Neural cell (in vitro differentiated cells): Measurements from ENCODE around the gene CSK. TPM values are rescaled to one million over a fixed set of nuclear protein-coding genes. Genes with fewer than 3 reads are reported as not detected.
A peak's percentile ranks its signal among the peaks of the same experiment; 100 is the strongest.

ENCODE experiments used
- H2AFZ ChIP-seq: fragments of 200-600, 300-800 bp; sonication (generic), shearing (Covaris generic); 2 replicates; pipeline ENCODE4 v1.6.0; 2014; ENCODE audit warnings: low read depth, mild to moderate bottlenecking, antibody characterized with exemption, low read length, moderate library complexity
- H3F3A ChIP-seq: fragments of 200-600 bp; shearing (Covaris generic); 2 replicates; pipeline ENCODE4 v1.6.1; 2016; ENCODE audit warnings: mild to moderate bottlenecking, moderate library complexity, mixed read lengths, antibody characterized with exemption, low read length; ENCODE audit not compliant: insufficient read depth, poor library complexity, severe bottlenecking
- H3K27ac ChIP-seq: fragments of 200-600, 300-800 bp; sonication (generic), shearing (Covaris generic); 2 replicates; pipeline ENCODE4 v1.5.1; 2014; ENCODE audit warnings: mild to moderate bottlenecking, low read length, moderate library complexity
- H3K27me3 ChIP-seq: fragments of 300-800, 200-600 bp; sonication (generic), shearing (Covaris generic); 2 replicates; pipeline ENCODE4 v1.6.0; 2014; ENCODE audit warnings: mild to moderate bottlenecking, low read depth, low read length, moderate library complexity; ENCODE audit not compliant: insufficient read depth
- H3K36me3 ChIP-seq: fragments of 300-800, 200-600 bp; sonication (generic), shearing (Covaris generic); 2 replicates; pipeline ENCODE4 v1.5.1; 2014; ENCODE audit warnings: mild to moderate bottlenecking, antibody characterized with exemption, low read length, moderate library complexity; ENCODE audit not compliant: insufficient read depth
- H3K4me2 ChIP-seq: fragments of 300-800, 200-600 bp; sonication (generic), shearing (Covaris generic); 2 replicates; pipeline ENCODE4 v1.6.0; 2014; ENCODE audit warnings: mild to moderate bottlenecking, low read length
- H3K4me3 ChIP-seq: fragments of 300-800, 200-600 bp; sonication (generic), shearing (Covaris generic); 2 replicates; pipeline ENCODE4 v1.5.1; 2014; ENCODE audit warnings: mild to moderate bottlenecking, low read length, moderate library complexity
- H3K79me2 ChIP-seq: fragments of 200-600 bp; shearing (Covaris generic); replicated peaks from 2 replicates; pipeline ENCODE4 v1.6.0; 2014; ENCODE audit warnings: mild to moderate bottlenecking, low read length, moderate library complexity; ENCODE audit not compliant: insufficient read depth
- H3K9ac ChIP-seq: fragments of 300-800, 200-600 bp; sonication (generic), shearing (Covaris generic); 2 replicates; pipeline ENCODE4 v1.6.1; 2016; ENCODE audit warnings: mild to moderate bottlenecking, low read length, mixed read lengths
- H3K9me2 ChIP-seq: fragments of 200-600 bp; shearing (Covaris generic); 2 replicates; pipeline ENCODE4 v1.6.1; 2016; ENCODE audit warnings: mild to moderate bottlenecking, low read length, mixed read lengths; ENCODE audit not compliant: insufficient read depth
- H3K9me3 ChIP-seq: fragments of 200-600, 300-800 bp; sonication (generic), shearing (Covaris generic); 2 replicates; pipeline ENCODE4 v1.6.1; 2016; ENCODE audit warnings: mild to moderate bottlenecking, mixed run types, low read length, moderate library complexity, mixed read lengths
- H4K20me1 ChIP-seq: fragments of 200-600 bp; shearing (Covaris generic); 2 replicates; pipeline ENCODE4 v1.6.1; 2016; ENCODE audit warnings: mild to moderate bottlenecking, mixed run types; ENCODE audit not compliant: insufficient read depth
- EP300 ChIP-seq: fragments of 450-650 bp; conservative IDR thresholded peaks from 2 replicates; pipeline ENCODE4 v1.6.1; 2014; ENCODE audit warnings: antibody characterized with exemption, mild to moderate bottlenecking, moderate library complexity; ENCODE audit not compliant: poor library complexity, severe bottlenecking
- EZH2 ChIP-seq: fragments of 200-600, 300-800 bp; shearing (Covaris generic), sonication (generic); IDR thresholded peaks from 2 replicates; pipeline ENCODE4 v1.6.1; 2014; ENCODE audit warnings: antibody characterized with exemption, low read length, borderline replicate concordance, mild to moderate bottlenecking; ENCODE audit not compliant: insufficient read depth, poor library complexity, severe bottlenecking
- MXI1 ChIP-seq: fragments of 450-650 bp; conservative IDR thresholded peaks from 2 replicates; pipeline ENCODE4 v1.6.1; 2014; ENCODE audit warnings: antibody characterized with exemption, mild to moderate bottlenecking; ENCODE audit not compliant: poor library complexity, severe bottlenecking
- POLR2AphosphoS5 ChIP-seq: IDR thresholded peaks from 2 replicates; pipeline ENCODE4 v1.6.1; 2012
- RAD21 ChIP-seq: fragments of 450-650 bp; conservative IDR thresholded peaks from 2 replicates; pipeline ENCODE4 v1.6.1; 2014; ENCODE audit warnings: antibody characterized with exemption, mild to moderate bottlenecking, moderate library complexity
- SMC3 ChIP-seq: fragments of 450-650 bp; conservative IDR thresholded peaks from 2 replicates; pipeline ENCODE4 v1.6.1; 2014; ENCODE audit warnings: antibody characterized with exemption, mild to moderate bottlenecking, moderate library complexity; ENCODE audit not compliant: poor library complexity
- TAF1 ChIP-seq: IDR thresholded peaks from 2 replicates; pipeline ENCODE4 v1.6.1; 2012; ENCODE audit warnings: low read depth
- polyA plus RNA-seq: library from polyadenylated mRNA; depleted of rRNA; stranded (reverse); fragments of >200 nt; gene quantifications from 2 replicates; pipeline ENCODE4 v1.2.3, GENCODE V29; 2014
- TF ChIP-seq, protein P1 (sequence below): fragments of 450-650 bp; IDR thresholded peaks from 2 replicates; pipeline ENCODE4 v1.5.1; 2014; ENCODE audit warnings: antibody characterized with exemption, mild to moderate bottlenecking, moderate library complexity; ENCODE audit not compliant: poor library complexity, severe bottlenecking
- TF ChIP-seq, protein P2 (sequence below): IDR thresholded peaks from 2 replicates; pipeline ENCODE4 v1.6.1; 2012; ENCODE audit warnings: borderline replicate concordance

CSK gene
- polyA plus RNA-seq, 1 donor from 2014 or later = 45.5 TPM

DNA sequence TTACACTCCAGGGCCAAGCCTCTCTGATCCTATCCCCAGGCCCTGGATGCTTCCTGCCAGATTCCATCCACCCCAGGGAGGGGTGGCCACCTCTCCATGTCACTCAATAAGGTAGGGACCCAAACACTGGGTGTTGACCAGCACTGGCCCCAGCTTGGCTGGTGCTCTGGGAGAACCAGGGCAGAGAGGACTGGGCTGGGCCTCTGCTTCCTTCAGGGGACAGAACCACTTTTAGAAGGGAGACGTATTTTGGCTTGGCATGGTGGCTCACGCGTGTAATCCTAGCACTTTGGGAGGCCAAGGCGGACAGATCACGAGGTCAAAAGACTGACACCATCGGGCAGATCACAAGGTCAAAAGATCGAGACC lies 39.9 kb downstream of the CSK start:
- no peaks in the 10 kb centered on the region for H4K20me1 ChIP-seq
- H3K4me2 ChIP-seq = no peak overlapping the region
- peaks cover 27% of the 10 kb centered on the region for H3K27me3 ChIP-seq
- no peak overlapping the region for H3K27ac ChIP-seq
- H3K9ac ChIP-seq = peak overlapping the region; percentile 35
- H2AFZ ChIP-seq = no peak overlapping the region
- H3F3A ChIP-seq = no peaks in the 10 kb centered on the region
- no peaks in the 10 kb centered on the region for H3K9me2 ChIP-seq
- peak overlapping the region; percentile 3 for H3K4me3 ChIP-seq
- no peaks in the 10 kb centered on the region for H3K9me3 ChIP-seq
- H3K79me2 ChIP-seq = no peaks in the 10 kb centered on the region
- no peak for TF ChIP-seq TAF1
- TF ChIP-seq EP300 = no peak
- no peak for TF ChIP-seq RAD21
- no peak for TF ChIP-seq POLR2AphosphoS5
- TF ChIP-seq, protein P1, sequence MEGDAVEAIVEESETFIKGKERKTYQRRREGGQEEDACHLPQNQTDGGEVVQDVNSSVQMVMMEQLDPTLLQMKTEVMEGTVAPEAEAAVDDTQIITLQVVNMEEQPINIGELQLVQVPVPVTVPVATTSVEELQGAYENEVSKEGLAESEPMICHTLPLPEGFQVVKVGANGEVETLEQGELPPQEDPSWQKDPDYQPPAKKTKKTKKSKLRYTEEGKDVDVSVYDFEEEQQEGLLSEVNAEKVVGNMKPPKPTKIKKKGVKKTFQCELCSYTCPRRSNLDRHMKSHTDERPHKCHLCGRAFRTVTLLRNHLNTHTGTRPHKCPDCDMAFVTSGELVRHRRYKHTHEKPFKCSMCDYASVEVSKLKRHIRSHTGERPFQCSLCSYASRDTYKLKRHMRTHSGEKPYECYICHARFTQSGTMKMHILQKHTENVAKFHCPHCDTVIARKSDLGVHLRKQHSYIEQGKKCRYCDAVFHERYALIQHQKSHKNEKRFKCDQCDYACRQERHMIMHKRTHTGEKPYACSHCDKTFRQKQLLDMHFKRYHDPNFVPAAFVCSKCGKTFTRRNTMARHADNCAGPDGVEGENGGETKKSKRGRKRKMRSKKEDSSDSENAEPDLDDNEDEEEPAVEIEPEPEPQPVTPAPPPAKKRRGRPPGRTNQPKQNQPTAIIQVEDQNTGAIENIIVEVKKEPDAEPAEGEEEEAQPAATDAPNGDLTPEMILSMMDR = no peak
- TF ChIP-seq SMC3 = no peak
- TF ChIP-seq MXI1 = no peak
- H3K36me3 ChIP-seq = no peaks in the 10 kb centered on the region

DNA sequence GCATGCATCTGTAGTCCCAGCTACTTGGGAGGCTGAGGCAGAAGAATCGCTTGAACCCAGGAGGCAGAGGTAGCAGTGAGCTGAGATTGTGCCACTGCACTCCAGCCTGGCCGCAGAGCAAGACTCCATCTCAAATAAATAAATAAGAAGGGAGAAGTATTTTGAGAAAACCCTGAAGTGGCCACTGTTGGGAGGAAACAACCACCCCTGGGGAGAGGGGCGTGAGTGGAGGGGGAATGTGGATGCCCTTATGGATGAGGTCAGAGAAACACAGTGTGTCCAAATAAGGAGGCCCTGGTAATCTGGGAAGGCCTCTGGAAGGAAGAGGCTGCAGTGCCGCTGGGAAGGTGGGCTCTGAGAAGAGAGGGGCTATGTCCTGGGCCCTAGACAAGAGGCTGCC lies 40.4 kb downstream of the CSK start:
- no peak overlapping the region for H3K9ac ChIP-seq
- no peaks in the 10 kb centered on the region for H3K36me3 ChIP-seq
- H3K9me2 ChIP-seq = no peaks in the 10 kb centered on the region
- no peak overlapping the region for H3K4me2 ChIP-seq
- peaks cover 32% of the 10 kb centered on the region for H3K27me3 ChIP-seq
- no peak overlapping the region for H3K27ac ChIP-seq
- H3F3A ChIP-seq = no peaks in the 10 kb centered on the region
- H2AFZ ChIP-seq = no peak overlapping the region
- H3K79me2 ChIP-seq = no peaks in the 10 kb centered on the region
- TF ChIP-seq POLR2AphosphoS5 = no peak
- TF ChIP-seq, protein P1 = no peak
- TF ChIP-seq TAF1 = no peak
- no peak for TF ChIP-seq RAD21
- TF ChIP-seq MXI1 = no peak
- TF ChIP-seq, protein P2, sequence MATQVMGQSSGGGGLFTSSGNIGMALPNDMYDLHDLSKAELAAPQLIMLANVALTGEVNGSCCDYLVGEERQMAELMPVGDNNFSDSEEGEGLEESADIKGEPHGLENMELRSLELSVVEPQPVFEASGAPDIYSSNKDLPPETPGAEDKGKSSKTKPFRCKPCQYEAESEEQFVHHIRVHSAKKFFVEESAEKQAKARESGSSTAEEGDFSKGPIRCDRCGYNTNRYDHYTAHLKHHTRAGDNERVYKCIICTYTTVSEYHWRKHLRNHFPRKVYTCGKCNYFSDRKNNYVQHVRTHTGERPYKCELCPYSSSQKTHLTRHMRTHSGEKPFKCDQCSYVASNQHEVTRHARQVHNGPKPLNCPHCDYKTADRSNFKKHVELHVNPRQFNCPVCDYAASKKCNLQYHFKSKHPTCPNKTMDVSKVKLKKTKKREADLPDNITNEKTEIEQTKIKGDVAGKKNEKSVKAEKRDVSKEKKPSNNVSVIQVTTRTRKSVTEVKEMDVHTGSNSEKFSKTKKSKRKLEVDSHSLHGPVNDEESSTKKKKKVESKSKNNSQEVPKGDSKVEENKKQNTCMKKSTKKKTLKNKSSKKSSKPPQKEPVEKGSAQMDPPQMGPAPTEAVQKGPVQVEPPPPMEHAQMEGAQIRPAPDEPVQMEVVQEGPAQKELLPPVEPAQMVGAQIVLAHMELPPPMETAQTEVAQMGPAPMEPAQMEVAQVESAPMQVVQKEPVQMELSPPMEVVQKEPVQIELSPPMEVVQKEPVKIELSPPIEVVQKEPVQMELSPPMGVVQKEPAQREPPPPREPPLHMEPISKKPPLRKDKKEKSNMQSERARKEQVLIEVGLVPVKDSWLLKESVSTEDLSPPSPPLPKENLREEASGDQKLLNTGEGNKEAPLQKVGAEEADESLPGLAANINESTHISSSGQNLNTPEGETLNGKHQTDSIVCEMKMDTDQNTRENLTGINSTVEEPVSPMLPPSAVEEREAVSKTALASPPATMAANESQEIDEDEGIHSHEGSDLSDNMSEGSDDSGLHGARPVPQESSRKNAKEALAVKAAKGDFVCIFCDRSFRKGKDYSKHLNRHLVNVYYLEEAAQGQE = no peak
- no peak for TF ChIP-seq EP300
- TF ChIP-seq SMC3 = no peak
- no peak for TF ChIP-seq EZH2
- H4K20me1 ChIP-seq = no peaks in the 10 kb centered on the region
- no peak overlapping the region for H3K4me3 ChIP-seq
- H3K9me3 ChIP-seq = no peaks in the 10 kb centered on the region
